ENCODE data around the gene GANC.

DNA sequence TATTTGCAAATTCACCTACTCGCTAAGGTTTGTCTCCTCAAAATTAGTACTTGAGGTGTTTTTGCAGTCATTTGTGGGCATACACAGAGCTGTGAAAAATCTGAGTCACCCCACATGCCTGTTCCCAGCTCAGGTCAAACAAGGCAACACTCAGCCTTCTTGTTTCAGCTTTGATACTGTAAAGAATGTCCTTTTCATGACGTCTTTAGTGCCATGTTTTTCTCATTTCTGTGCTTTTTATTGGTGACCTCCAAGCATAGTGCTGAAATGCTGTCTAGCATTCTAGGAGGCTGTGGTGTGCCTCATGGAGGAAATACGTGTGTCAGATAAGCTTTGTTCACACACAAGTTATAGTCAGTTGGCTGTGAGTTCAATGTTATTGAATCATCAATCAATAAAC lies 95.1 kb downstream of the GANC start:
- TF ChIP-seq, protein P1, sequence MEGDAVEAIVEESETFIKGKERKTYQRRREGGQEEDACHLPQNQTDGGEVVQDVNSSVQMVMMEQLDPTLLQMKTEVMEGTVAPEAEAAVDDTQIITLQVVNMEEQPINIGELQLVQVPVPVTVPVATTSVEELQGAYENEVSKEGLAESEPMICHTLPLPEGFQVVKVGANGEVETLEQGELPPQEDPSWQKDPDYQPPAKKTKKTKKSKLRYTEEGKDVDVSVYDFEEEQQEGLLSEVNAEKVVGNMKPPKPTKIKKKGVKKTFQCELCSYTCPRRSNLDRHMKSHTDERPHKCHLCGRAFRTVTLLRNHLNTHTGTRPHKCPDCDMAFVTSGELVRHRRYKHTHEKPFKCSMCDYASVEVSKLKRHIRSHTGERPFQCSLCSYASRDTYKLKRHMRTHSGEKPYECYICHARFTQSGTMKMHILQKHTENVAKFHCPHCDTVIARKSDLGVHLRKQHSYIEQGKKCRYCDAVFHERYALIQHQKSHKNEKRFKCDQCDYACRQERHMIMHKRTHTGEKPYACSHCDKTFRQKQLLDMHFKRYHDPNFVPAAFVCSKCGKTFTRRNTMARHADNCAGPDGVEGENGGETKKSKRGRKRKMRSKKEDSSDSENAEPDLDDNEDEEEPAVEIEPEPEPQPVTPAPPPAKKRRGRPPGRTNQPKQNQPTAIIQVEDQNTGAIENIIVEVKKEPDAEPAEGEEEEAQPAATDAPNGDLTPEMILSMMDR (IDR thresholded peaks at IDR 0.05; ENCODE audit: low read length): no peak
- TF ChIP-seq EZH2 (optimal IDR thresholded peaks at IDR 0.05; ENCODE audit: low read depth, low read length): no peak

All from MM.1S (cell line).